SK-N-SH (cell line): Measurements from ENCODE around the gene CNPPD1.

Experiments
- EP300 ChIP-seq, 2 experiments: IDR thresholded peaks; 2 replicates each; pipeline versions ENCODE4 v1.4.0 to v1.6.1; 2012; ENCODE audit warnings: borderline replicate concordance in 1 of 2, low read depth in 1 of 2, low read length in 1 of 2
- GABPA ChIP-seq: IDR thresholded peaks from 2 replicates; pipeline ENCODE4 v1.4.0; 2012; ENCODE audit warnings: low read depth, mild to moderate bottlenecking
- JUND ChIP-seq: IDR thresholded peaks from 2 replicates; pipeline ENCODE4 v1.4.0; 2012
- MXI1 ChIP-seq: IDR thresholded peaks from 2 replicates; pipeline ENCODE4 v1.6.1; 2012; ENCODE audit warnings: mild to moderate bottlenecking, low read depth, low read length, improper control_type of control experiment
- POLR2AphosphoS5 ChIP-seq: IDR thresholded peaks from 2 replicates; pipeline ENCODE4 v1.6.1; 2012; ENCODE audit warnings: low read depth, low read length
- RAD21 ChIP-seq: IDR thresholded peaks from 2 replicates; pipeline ENCODE4 v1.6.1; 2012; ENCODE audit warnings: mild to moderate bottlenecking, low read length
- RCOR1 ChIP-seq: fragments of 150-350 bp; IDR thresholded peaks from 2 replicates; pipeline ENCODE4 v1.6.1; 2017; ENCODE audit warnings: antibody characterized with exemption, low read length
- TAF1 ChIP-seq: IDR thresholded peaks from 2 replicates; pipeline ENCODE4 v1.6.1; 2012; ENCODE audit warnings: low read depth, mild to moderate bottlenecking, low read length, moderate library complexity, borderline replicate concordance
- TF ChIP-seq, protein P1 (sequence below): IDR thresholded peaks from 2 replicates; pipeline ENCODE4 v1.4.0; 2012; ENCODE audit warnings: low read depth

DNA sequence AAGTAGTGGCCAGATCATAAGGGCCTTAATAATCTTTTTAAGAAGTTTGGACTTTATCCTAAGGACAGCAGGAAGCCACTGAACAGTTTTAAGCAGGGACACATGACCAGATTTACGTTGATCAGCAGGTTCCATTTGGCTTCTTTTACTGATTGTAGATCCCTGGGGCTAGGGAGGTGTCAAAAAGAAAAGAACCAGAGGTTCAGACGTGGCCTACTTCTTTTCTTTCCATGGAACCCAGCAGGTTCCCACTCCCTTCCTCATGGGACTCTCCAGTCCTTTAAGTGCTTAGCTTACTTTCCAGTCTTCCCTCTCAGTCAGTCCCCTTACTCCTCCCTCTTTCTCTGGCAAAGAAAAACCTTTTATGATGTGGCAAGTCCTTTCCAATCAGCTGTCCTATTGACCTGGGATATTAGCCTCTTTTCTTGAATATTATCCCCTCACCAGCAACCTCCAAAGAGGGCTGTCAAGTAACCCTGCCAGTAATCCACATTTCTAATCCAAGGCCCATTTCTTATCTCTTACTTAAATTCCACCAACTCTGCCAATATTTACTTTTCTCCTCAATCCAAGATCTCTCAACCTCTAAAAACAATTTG, 49.6 kb downstream of the CNPPD1 start:
- TF ChIP-seq POLR2AphosphoS5 = no peak
- TF ChIP-seq RAD21 = no peak
- no peak for TF ChIP-seq RCOR1
- TF ChIP-seq EP300 (IDR thresholded peaks at IDR 0.05; ENCODE audit: borderline replicate concordance in 1 of 2, low read depth in 1 of 2, low read length in 1 of 2) = no peak
- TF ChIP-seq JUND = no peak
- TF ChIP-seq, protein P1, sequence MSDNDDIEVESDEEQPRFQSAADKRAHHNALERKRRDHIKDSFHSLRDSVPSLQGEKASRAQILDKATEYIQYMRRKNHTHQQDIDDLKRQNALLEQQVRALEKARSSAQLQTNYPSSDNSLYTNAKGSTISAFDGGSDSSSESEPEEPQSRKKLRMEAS = no peak
- TF ChIP-seq GABPA = no peak
- TF ChIP-seq TAF1 = no peak
- TF ChIP-seq MXI1 = no peak
